WTC11 (cell line): ENCODE data around the gene TSR3. TPM values are rescaled to one million over a fixed set of nuclear protein-coding genes. Genes with fewer than 3 reads are reported as not detected.

ENCODE experiments used
- ATAC-seq: fragments of 200-7000 bp; cut with Tn5 transposase; 2 replicates; pipeline ENCODE4 v1.10.0; 2021; ENCODE audit warnings: mild to moderate bottlenecking, moderate library complexity
- CTCF ChIA-PET: fragments of 300-600 bp; sonication (Branson Sonifier 250); formaldehyde crosslinking; loops from one replicate; lab custom pipeline; 2021; ENCODE audit warnings: antibody characterized with exemption; lab: Charles Lee
- POLR2A ChIA-PET: fragments of 350-600 bp; sonication (Branson Sonifier 250); formaldehyde crosslinking; loops from one replicate; lab custom pipeline; 2021; ENCODE audit warnings: antibody characterized with exemption; lab: Charles Lee
- DNase-seq: peaks from one replicate; pipeline ENCODE4 v3.0.0; 2021; ENCODE audit warnings: low spot score
- H3K27ac Mint-ChIP-seq: 2 replicates; pipeline ENCODE4 v1.8.0; 2021; ENCODE audit warnings: mixed read lengths
- H3K27me3 Mint-ChIP-seq: 2 replicates; pipeline ENCODE4 v1.8.0; 2021; ENCODE audit warnings: low read depth, mild to moderate bottlenecking, moderate library complexity, mixed read lengths
- H3K36me3 Mint-ChIP-seq: 2 replicates; pipeline ENCODE4 v1.8.0; 2021; ENCODE audit warnings: mixed read lengths
- H3K4me1 Mint-ChIP-seq: 2 replicates; pipeline ENCODE4 v1.8.0; 2022; ENCODE audit warnings: mixed read lengths
- H3K4me3 Mint-ChIP-seq: 2 replicates; pipeline ENCODE4 v1.8.0; 2021; ENCODE audit warnings: mild to moderate bottlenecking, moderate library complexity, mixed read lengths
- H3K9me3 Mint-ChIP-seq: 2 replicates; pipeline ENCODE4 v1.8.0; 2021; ENCODE audit warnings: mixed read lengths
- ARID4B ChIP-seq: sonication (generic); formaldehyde crosslinking; IDR thresholded peaks from 2 replicates; pipeline ENCODE4 v1.8.0; 2023; ENCODE audit warnings: missing genetic modification reagents, mild to moderate bottlenecking, borderline replicate concordance
- CREB1 ChIP-seq: sonication (generic); formaldehyde crosslinking; IDR thresholded peaks from 2 replicates; pipeline ENCODE4 v1.8.0; 2023; ENCODE audit warnings: mild to moderate bottlenecking, missing genetic modification reagents
- FOXK1 ChIP-seq: sonication (generic); formaldehyde crosslinking; IDR thresholded peaks from 2 replicates; pipeline ENCODE4 v1.8.0; 2022; ENCODE audit warnings: mild to moderate bottlenecking, moderate library complexity, missing genetic modification reagents
- HMGA2 ChIP-seq: fragments of 250-450 bp; sonication (Bioruptor Pico); IDR thresholded peaks from 2 replicates; pipeline ENCODE4 v1.4.0; 2021; ENCODE audit warnings: mild to moderate bottlenecking, moderate library complexity
- JUN ChIP-seq: sonication (generic); formaldehyde crosslinking; IDR thresholded peaks from 2 replicates; pipeline ENCODE4 v1.8.0; 2023; ENCODE audit warnings: mild to moderate bottlenecking, missing genetic modification reagents
- KAT7 ChIP-seq: sonication (generic); formaldehyde crosslinking; IDR thresholded peaks from 2 replicates; pipeline ENCODE4 v1.8.1; 2023; ENCODE audit warnings: missing genetic modification reagents, mild to moderate bottlenecking, borderline replicate concordance
- NFATC4 ChIP-seq: fragments of 250-450 bp; sonication (Bioruptor Pico); IDR thresholded peaks from 2 replicates; pipeline ENCODE4 v1.9.0; 2021; ENCODE audit warnings: mild to moderate bottlenecking
- NFYB ChIP-seq: sonication (generic); formaldehyde crosslinking; conservative IDR thresholded peaks from 2 replicates; pipeline ENCODE4 v1.8.0; 2022; ENCODE audit warnings: low read depth, missing genetic modification reagents
- SP1 ChIP-seq: sonication (generic); formaldehyde crosslinking; conservative IDR thresholded peaks from 2 replicates; pipeline ENCODE4 v1.8.1; 2022; ENCODE audit warnings: missing genetic modification reagents
- STAT6 ChIP-seq: sonication (generic); formaldehyde crosslinking; conservative IDR thresholded peaks from 2 replicates; pipeline ENCODE4 v1.8.1; 2023; ENCODE audit warnings: mild to moderate bottlenecking, low read depth, missing genetic modification reagents, moderate library complexity
- TEAD1 ChIP-seq: sonication (generic); formaldehyde crosslinking; IDR thresholded peaks from 2 replicates; pipeline ENCODE4 v1.8.0; 2022; ENCODE audit warnings: mild to moderate bottlenecking, missing genetic modification reagents
- TP53 ChIP-seq: sonication (generic); formaldehyde crosslinking; IDR thresholded peaks from 2 replicates; pipeline ENCODE4 v1.8.1; 2023; ENCODE audit warnings: mild to moderate bottlenecking, missing genetic modification reagents
- ZBTB21 ChIP-seq: sonication (generic); formaldehyde crosslinking; IDR thresholded peaks from 2 replicates; pipeline ENCODE4 v1.8.1; 2023; ENCODE audit warnings: mild to moderate bottlenecking, missing genetic modification reagents, borderline replicate concordance
- total RNA-seq: library from RNA; stranded (reverse); gene quantifications from 3 replicates; pipeline ENCODE4 v1.2.3, GENCODE V29; 2021
- TF ChIP-seq, protein P1 (sequence below): sonication (generic); formaldehyde crosslinking; IDR thresholded peaks from 2 replicates; pipeline ENCODE4 v1.8.0; 2022; ENCODE audit warnings: mild to moderate bottlenecking, missing genetic modification reagents
- TF ChIP-seq, protein P2 (sequence below): sonication (generic); formaldehyde crosslinking; IDR thresholded peaks from 2 replicates; pipeline ENCODE4 v1.8.1; 2022; ENCODE audit warnings: mild to moderate bottlenecking, missing genetic modification reagents, moderate library complexity, borderline replicate concordance
- TF ChIP-seq, protein P3 (sequence below): sonication (generic); formaldehyde crosslinking; IDR thresholded peaks from 2 replicates; pipeline ENCODE4 v1.8.1; 2023; ENCODE audit warnings: mild to moderate bottlenecking, missing genetic modification reagents

Gene TSR3
- total RNA-seq, 1 experiment from 2014 or later, result 66.3 TPM

DNA sequence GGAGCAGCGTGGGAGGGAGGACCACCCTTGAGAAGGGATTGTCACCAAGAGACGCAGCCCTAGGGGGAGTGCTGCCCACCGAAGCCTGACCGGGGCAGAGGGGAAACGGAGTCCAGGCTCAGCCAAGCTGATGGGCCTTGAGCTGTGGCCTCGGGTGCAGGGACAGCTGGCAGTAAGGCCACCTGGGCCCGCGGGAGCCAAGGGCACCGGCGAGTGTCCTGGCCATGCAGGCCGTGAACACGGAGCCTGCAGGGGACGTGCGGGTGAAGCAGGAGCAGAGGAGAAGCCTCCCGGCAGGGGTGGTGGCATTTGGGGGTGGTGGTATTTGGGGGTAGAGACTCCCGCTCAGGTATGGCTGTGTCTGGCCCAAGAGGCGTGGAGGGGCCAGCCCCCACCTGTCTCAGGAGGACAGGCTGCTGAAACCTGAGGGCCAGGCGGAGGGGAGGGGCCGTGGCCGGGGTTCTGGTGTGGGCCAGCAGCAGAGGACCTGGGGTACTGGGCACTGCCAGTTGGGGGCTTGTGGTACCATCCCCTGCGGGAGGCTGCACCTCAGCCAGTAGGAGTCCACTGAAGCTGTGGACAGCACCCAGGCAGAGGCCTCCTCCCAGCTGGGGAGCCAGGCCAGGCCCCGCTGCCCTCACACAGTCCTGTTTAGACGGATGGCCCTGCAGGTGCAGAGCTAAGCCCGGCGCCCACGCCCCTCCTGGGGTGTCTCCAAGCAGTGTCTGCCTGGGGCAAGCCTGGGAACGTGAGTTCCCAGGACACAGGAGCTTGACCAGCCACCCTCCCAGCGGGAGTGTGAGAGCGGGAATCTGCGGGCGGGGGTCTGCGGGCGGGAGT, 4.6 kb upstream of the TSR3 start:
- Mint-ChIP-seq H3K4me3 (no peak overlapping the region), H3K27me3 (no peaks in the 10 kb centered on the region), H3K4me1 (peaks cover 9% of the 10 kb centered on the region), H3K36me3 (no peaks in the 10 kb centered on the region), H3K9me3 (no peaks in the 10 kb centered on the region)
- ChIA-PET CTCF (interaction anchor here (1.1 kb wide), 1 partner anchor 7 kb away, joined by 3 read pairs; no protein-coding TSS in a partner anchor), POLR2A (no interaction called here)
- no peak for DNase-seq
- no peak for TF ChIP-seq TEAD1 (CRISPR knock-in tag)
- TF ChIP-seq HMGA2 (CRISPR knock-in tag), result no peak
- TF ChIP-seq TP53 (CRISPR knock-in tag), result no peak
- TF ChIP-seq ZBTB21, result no peak
- TF ChIP-seq KAT7, result no peak
- no peak for TF ChIP-seq CREB1 (CRISPR knock-in tag)
- TF ChIP-seq, protein P1, sequence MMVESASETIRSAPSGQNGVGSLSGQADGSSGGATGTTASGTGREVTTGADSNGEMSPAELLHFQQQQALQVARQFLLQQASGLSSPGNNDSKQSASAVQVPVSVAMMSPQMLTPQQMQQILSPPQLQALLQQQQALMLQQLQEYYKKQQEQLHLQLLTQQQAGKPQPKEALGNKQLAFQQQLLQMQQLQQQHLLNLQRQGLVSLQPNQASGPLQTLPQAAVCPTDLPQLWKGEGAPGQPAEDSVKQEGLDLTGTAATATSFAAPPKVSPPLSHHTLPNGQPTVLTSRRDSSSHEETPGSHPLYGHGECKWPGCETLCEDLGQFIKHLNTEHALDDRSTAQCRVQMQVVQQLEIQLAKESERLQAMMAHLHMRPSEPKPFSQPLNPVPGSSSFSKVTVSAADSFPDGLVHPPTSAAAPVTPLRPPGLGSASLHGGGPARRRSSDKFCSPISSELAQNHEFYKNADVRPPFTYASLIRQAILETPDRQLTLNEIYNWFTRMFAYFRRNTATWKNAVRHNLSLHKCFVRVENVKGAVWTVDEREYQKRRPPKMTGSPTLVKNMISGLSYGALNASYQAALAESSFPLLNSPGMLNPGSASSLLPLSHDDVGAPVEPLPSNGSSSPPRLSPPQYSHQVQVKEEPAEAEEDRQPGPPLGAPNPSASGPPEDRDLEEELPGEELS, result no peak
- TF ChIP-seq ARID4B (CRISPR knock-in tag), result no peak
- TF ChIP-seq, all 79 proteins: peak for 0
- H3K27ac Mint-ChIP-seq, result no peak overlapping the region
- no peak for ATAC-seq

GRCh38 chr16:1355591-1355990, 3.9 kb upstream of the TSR3 start:
- H3K4me1 Mint-ChIP-seq, result peaks cover 9% of the 10 kb centered on the region
- H3K9me3 Mint-ChIP-seq, result no peaks in the 10 kb centered on the region
- ATAC-seq (no peak), DNase-seq (no peak)
- no peak overlapping the region for H3K4me3 Mint-ChIP-seq
- H3K27ac Mint-ChIP-seq, result no peak overlapping the region
- TF ChIP-seq TEAD1 (CRISPR knock-in tag) (no peak), JUN (CRISPR knock-in tag) (no peak), NFATC4 (no peak), NFYB (CRISPR knock-in tag) (no peak), FOXK1 (no peak), STAT6 (CRISPR knock-in tag) (no peak), SP1 (CRISPR knock-in tag) (no peak), CREB1 (CRISPR knock-in tag) (no peak)
- TF ChIP-seq, protein P2, sequence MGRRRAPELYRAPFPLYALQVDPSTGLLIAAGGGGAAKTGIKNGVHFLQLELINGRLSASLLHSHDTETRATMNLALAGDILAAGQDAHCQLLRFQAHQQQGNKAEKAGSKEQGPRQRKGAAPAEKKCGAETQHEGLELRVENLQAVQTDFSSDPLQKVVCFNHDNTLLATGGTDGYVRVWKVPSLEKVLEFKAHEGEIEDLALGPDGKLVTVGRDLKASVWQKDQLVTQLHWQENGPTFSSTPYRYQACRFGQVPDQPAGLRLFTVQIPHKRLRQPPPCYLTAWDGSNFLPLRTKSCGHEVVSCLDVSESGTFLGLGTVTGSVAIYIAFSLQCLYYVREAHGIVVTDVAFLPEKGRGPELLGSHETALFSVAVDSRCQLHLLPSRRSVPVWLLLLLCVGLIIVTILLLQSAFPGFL (CRISPR knock-in tag), result no peak
- TF ChIP-seq, protein P3, sequence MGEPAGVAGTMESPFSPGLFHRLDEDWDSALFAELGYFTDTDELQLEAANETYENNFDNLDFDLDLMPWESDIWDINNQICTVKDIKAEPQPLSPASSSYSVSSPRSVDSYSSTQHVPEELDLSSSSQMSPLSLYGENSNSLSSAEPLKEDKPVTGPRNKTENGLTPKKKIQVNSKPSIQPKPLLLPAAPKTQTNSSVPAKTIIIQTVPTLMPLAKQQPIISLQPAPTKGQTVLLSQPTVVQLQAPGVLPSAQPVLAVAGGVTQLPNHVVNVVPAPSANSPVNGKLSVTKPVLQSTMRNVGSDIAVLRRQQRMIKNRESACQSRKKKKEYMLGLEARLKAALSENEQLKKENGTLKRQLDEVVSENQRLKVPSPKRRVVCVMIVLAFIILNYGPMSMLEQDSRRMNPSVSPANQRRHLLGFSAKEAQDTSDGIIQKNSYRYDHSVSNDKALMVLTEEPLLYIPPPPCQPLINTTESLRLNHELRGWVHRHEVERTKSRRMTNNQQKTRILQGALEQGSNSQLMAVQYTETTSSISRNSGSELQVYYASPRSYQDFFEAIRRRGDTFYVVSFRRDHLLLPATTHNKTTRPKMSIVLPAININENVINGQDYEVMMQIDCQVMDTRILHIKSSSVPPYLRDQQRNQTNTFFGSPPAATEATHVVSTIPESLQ, result no peak
- H3K27me3 Mint-ChIP-seq, result no peaks in the 10 kb centered on the region
- POLR2A ChIA-PET, result no interaction called here
- CTCF ChIA-PET, result interaction anchor here (1.1 kb wide), 1 partner anchor 8 kb away, joined by 3 read pairs; no protein-coding TSS in a partner anchor
- H3K36me3 Mint-ChIP-seq, result no peaks in the 10 kb centered on the region
